ENCODE data around the gene TANGO2. TPM values are rescaled to one million over a fixed set of nuclear protein-coding genes. Genes with fewer than 3 reads are reported as not detected.
A peak's percentile ranks its signal among the peaks of the same experiment; 100 is the strongest.

Gene TANGO2
- total and polyA plus RNA-seq, 9 of the 15 experiments (the other 6 are each of a cell fraction or from before 2014, with no cell fraction given), result 15.5 to 94.9 (median 70.1) TPM

DNA sequence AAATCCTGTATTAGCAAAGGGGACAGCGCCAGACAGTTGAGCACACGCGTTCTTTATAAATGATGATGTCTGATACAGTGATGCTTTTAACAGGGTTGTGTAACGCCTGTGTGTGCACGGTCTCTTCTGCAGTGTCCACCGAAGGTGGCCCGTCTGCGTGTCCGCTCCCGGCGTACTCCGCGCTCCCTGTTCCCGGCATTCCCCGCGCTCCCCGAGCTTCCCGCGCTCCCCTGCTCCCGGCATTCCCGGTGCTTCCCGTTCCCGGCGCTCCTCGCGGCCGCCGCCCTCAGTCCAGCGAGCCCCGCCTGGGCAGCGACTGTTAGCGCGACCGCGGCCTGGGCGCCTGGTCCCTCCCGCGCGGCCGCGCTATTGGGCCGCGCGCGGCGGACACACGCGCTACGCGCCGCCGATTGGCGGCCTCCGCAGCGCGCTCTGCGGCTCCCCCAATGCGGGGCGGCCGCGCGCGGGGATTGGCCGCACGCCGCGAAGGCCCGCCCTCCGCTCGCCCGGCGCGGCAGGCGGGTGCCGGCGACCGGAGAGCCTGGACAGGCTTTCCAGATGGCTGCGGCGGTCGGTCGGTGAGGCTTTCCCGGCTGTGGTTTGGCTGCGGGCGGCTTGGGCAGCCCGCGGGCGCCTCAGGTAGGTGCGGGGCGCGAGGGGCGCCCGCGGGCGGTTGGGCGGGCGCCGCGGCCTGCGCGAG, 59.0 kb downstream of the TANGO2 start, which contains the start of gene DGCR8 (continued):
- TF ChIP-seq CHD7 (IDR thresholded peaks at IDR 0.05; ENCODE audit: low read depth, low read length) (peak; percentile 85), BRD9 (IDR thresholded peaks at IDR 0.05; ENCODE audit: low read depth, partially characterized antibody) (no peak), ZNF324 (CRISPR knock-in tag; IDR thresholded peaks at IDR 0.05) (no peak), ID3 (CRISPR knock-in tag; IDR thresholded peaks at IDR 0.05) (peak; percentile 40; the same call in 1 of the 2 replicates), ID3 (tag; IDR thresholded peaks at IDR 0.05) (no peak), CTCF (IDR thresholded peaks at IDR 0.05 in 2 of 3, conservative IDR thresholded peaks at IDR 0.05 in 1 of 3; ENCODE audit: insufficient read depth in 2 of 3, low read depth in 1 of 3, low read length in 3 of 3) (peak in 2 of 3 experiments; percentile 8 to 9; a peak in 2 of 6 replicates), MIER1 (IDR thresholded peaks at IDR 0.05; ENCODE audit: low read depth) (no peak), TAF7 (tag; IDR thresholded peaks at IDR 0.05) (peak; percentile 96), FUS (optimal IDR thresholded peaks at IDR 0.05; ENCODE audit: low read depth, low read length) (no peak), ZNF263 (CRISPR knock-in tag; IDR thresholded peaks at IDR 0.05; ENCODE audit: borderline replicate concordance) (no peak), PCBP1 (IDR thresholded peaks at IDR 0.05; ENCODE audit: low read depth, low read length, poor library complexity, severe bottlenecking) (no peak)
- TF ChIP-seq, protein P1, sequence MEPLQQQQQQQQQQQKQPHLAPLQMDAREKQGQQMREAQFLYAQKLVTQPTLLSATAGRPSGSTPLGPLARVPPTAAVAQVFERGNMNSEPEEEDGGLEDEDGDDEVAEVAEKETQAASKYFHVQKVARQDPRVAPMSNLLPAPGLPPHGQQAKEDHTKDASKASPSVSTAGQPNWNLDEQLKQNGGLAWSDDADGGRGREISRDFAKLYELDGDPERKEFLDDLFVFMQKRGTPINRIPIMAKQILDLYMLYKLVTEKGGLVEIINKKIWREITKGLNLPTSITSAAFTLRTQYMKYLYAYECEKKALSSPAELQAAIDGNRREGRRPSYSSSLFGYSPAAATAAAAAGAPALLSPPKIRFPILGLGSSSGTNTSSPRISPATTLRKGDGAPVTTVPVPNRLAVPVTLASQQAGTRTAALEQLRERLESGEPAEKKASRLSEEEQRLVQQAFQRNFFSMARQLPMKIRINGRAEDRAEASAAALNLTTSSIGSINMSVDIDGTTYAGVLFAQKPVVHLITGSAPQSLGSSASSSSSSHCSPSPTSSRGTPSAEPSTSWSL (CRISPR knock-in tag; IDR thresholded peaks at IDR 0.05; ENCODE audit: borderline replicate concordance), result peak; percentile 97

All from K562 (cell line).